Mucosa of rectum (tissue), 2 donors: ENCODE data around the gene RAB15.
A peak's percentile ranks its signal among the peaks of the same experiment; 100 is the strongest.

ENCODE experiments used
- H3K27ac ChIP-seq, 2 donors: one replicate each; pipeline ENCODE4 v1.7.0; 2013; ENCODE audit warnings: inconsistent platforms in 2 of 2, low read depth in 2 of 2, low read length in 2 of 2
- H3K27me3 ChIP-seq, 2 donors: one replicate each; pipeline ENCODE4 v1.7.0; 2013; ENCODE audit warnings: low read length in 2 of 2; ENCODE audit not compliant: control insufficient read depth in 2 of 2, insufficient read depth in 2 of 2
- H3K36me3 ChIP-seq, 2 donors: one replicate each; pipeline ENCODE4 v1.7.0; 2013; ENCODE audit warnings: low read length in 2 of 2; ENCODE audit not compliant: control insufficient read depth in 2 of 2, insufficient read depth in 2 of 2
- H3K4me1 ChIP-seq, 2 donors: one replicate each; pipeline ENCODE4 v1.7.0; 2013; ENCODE audit warnings: low read length in 2 of 2, mild to moderate bottlenecking in 1 of 2; ENCODE audit not compliant: control insufficient read depth in 2 of 2, insufficient read depth in 2 of 2
- H3K4me3 ChIP-seq, 2 donors: one replicate each; pipeline ENCODE4 v1.7.0; 2013; ENCODE audit warnings: low read length in 2 of 2
- H3K9ac ChIP-seq, 2 donors: one replicate each; pipeline ENCODE4 v1.7.0; 2013; ENCODE audit warnings: low read length in 2 of 2, low read depth in 1 of 2, mild to moderate bottlenecking in 1 of 2
- H3K9me3 ChIP-seq, 2 donors: one replicate each; pipeline ENCODE4 v1.7.0; 2013; ENCODE audit warnings: low read length in 2 of 2; ENCODE audit not compliant: control insufficient read depth in 2 of 2
- donor health status: healthy.
- donor health status: Normal muscosa, but diverticular disease.

Gene RAB15

GRCh38 chr14:64948612-64949210 is 23.4 kb downstream of the RAB15 start:
- Histone ChIP-seq H3K36me3 (peaks cover 6 to 17% of the 10 kb centered on the region in 2 donors), H3K27me3 (no peaks in the 10 kb centered on the region), H3K9ac (no peak overlapping the region), H3K27ac (no peak overlapping the region), H3K4me1 (peaks cover 4 to 5% of the 10 kb centered on the region in 2 donors), H3K9me3 (no peaks in the 10 kb centered on the region), H3K4me3 (no peak overlapping the region)

GRCh38 chr14:64947710-64948611 is 24.2 kb downstream of the RAB15 start:
- Histone ChIP-seq H3K36me3 (peaks cover 4 to 17% of the 10 kb centered on the region in 2 donors), H3K27ac (no peak overlapping the region), H3K9ac (no peak overlapping the region), H3K4me1 (peaks cover 12 to 13% of the 10 kb centered on the region in 2 donors), H3K4me3 (no peak overlapping the region), H3K27me3 (no peaks in the 10 kb centered on the region), H3K9me3 (no peaks in the 10 kb centered on the region)

GRCh38 chr14:64946310-64947045 is 25.7 kb downstream of the RAB15 start:
- H3K36me3 ChIP-seq: peaks cover 7 to 17% of the 10 kb centered on the region in 2 donors
- H3K4me1 ChIP-seq: peaks cover 14 to 17% of the 10 kb centered on the region in 2 donors
- H3K4me3 ChIP-seq: no peak overlapping the region
- no peaks in the 10 kb centered on the region for H3K9me3 ChIP-seq
- H3K9ac ChIP-seq: no peak overlapping the region
- H3K27me3 ChIP-seq: no peaks in the 10 kb centered on the region
- H3K27ac ChIP-seq: no peak overlapping the region

GRCh38 chr14:64945431-64946178 is 26.5 kb downstream of the RAB15 start:
- no peaks in the 10 kb centered on the region for H3K9me3 ChIP-seq
- no peaks in the 10 kb centered on the region for H3K27me3 ChIP-seq
- peaks cover 16 to 20% of the 10 kb centered on the region in 2 donors for H3K4me1 ChIP-seq
- H3K9ac ChIP-seq: no peak overlapping the region
- H3K27ac ChIP-seq: no peak overlapping the region
- no peak overlapping the region for H3K4me3 ChIP-seq
- peaks cover 7 to 13% of the 10 kb centered on the region in 2 donors for H3K36me3 ChIP-seq

- Histone ChIP-seq H3K27me3 (no peaks in the 10 kb centered on the region), H3K36me3 (peaks cover 7 to 17% of the 10 kb centered on the region in 2 donors)
Observed at GRCh38 chr14:64944861-64945260, 27.3 kb downstream of the RAB15 start.

GRCh38 chr14:64944041-64944440 is 28.1 kb downstream of the RAB15 start:
- no peaks in the 10 kb centered on the region for H3K27me3 ChIP-seq
- H3K9me3 ChIP-seq: no peaks in the 10 kb centered on the region
- H3K4me3 ChIP-seq: no peak overlapping the region
- peak overlapping the region; percentile 16 to 82 for H3K27ac ChIP-seq
- H3K9ac ChIP-seq: no peak overlapping the region
- H3K4me1 ChIP-seq: peaks cover 30 to 35% of the 10 kb centered on the region in 2 donors
- peaks cover 7 to 23% of the 10 kb centered on the region in 2 donors for H3K36me3 ChIP-seq

More at GRCh38 chr14:64944861-64945260, 27.3 kb downstream of the RAB15 start:
- H3K9me3 ChIP-seq: no peaks in the 10 kb centered on the region
- peaks cover 23 to 27% of the 10 kb centered on the region in 2 donors for H3K4me1 ChIP-seq
- H3K9ac ChIP-seq: no peak overlapping the region
- no peak overlapping the region for H3K4me3 ChIP-seq
- no peak overlapping the region for H3K27ac ChIP-seq

GRCh38 chr14:64943556-64943955 is 28.6 kb downstream of the RAB15 start:
- peak overlapping the region; percentile 67 to 82 for H3K27ac ChIP-seq
- no peak overlapping the region for H3K4me3 ChIP-seq
- H3K9ac ChIP-seq: peak overlapping the region in 1 of 2 donors; percentile 6
- peaks cover 32 to 40% of the 10 kb centered on the region in 2 donors for H3K4me1 ChIP-seq
- no peaks in the 10 kb centered on the region for H3K27me3 ChIP-seq
- no peaks in the 10 kb centered on the region for H3K9me3 ChIP-seq
- H3K36me3 ChIP-seq: peaks cover 7 to 22% of the 10 kb centered on the region in 2 donors

- peak within 1 kb of the TSS; percentile 68 to 87 for H3K9ac ChIP-seq
- peak within 1 kb of the TSS; percentile 87 to 93 for H3K27ac ChIP-seq
- H3K4me3 ChIP-seq: peak within 1 kb of the TSS; percentile 72 to 77
Observed at GRCh38 chr14:64942531-64943111, 29.5 kb downstream of the RAB15 start, which contains the start of gene GPX2. GPX2 (minus strand) TSS chr14:64942745; CDS start chr14:64942726, 19 bp downstream.

GRCh38 chr14:64940336-64940910 is 31.7 kb downstream of the RAB15 start:
- H3K4me1 ChIP-seq: peaks cover 35 to 41% of the 10 kb centered on the region in 2 donors
- peak overlapping the region; percentile 68 to 87 for H3K9ac ChIP-seq
- H3K27ac ChIP-seq: peak overlapping the region; percentile 87 to 93
- no peaks in the 10 kb centered on the region for H3K9me3 ChIP-seq
- H3K36me3 ChIP-seq: peaks cover 3 to 13% of the 10 kb centered on the region in 2 donors
- no peaks in the 10 kb centered on the region for H3K27me3 ChIP-seq
- peak overlapping the region; percentile 72 to 77 for H3K4me3 ChIP-seq

More at GRCh38 chr14:64942531-64943111, 29.5 kb downstream of the RAB15 start, which contains the start of gene GPX2:
- H3K9me3 ChIP-seq: no peaks in the 10 kb centered on the region
- peaks cover 33 to 41% of the 10 kb centered on the region in 2 donors for H3K4me1 ChIP-seq
- H3K36me3 ChIP-seq: peaks cover 7 to 15% of the 10 kb centered on the region in 2 donors
- H3K27me3 ChIP-seq: no peaks in the 10 kb centered on the region
